CD4-positive, alpha-beta T cell treated with Interleukin-4 for 4 hours (primary cell): Measurements from ENCODE around the gene GALNT18.

Experiments used
- DNase-seq: peaks from one replicate; pipeline ENCODE4 v3.0.0-alpha.2; 2020

The GALNT18 gene

GRCh38 chr11:11426226-11426952, 195.4 kb downstream of the GALNT18 start:
- DNase-seq = no peak

DNA sequence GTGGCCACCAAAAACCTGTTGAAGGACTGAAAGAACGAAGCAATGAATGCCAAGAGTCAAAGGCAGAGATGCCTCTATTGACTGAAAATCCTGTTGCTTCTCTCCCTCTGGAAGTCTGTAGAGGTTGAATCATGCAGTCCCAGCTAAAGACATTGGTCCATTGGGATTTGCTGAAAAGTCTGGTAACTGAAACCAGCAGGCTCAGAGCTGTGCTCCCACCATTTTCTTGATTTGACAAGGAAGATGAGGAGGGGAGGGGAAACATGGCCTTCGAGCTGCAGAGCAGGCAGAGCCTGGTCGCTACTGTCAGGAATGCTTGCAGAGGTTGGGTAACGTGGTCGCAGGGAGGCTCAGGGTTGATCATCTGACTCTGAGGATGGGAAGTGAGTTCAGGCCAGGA, 196.0 kb downstream of the GALNT18 start:
- no peak for DNase-seq

GRCh38 chr11:11424688-11425087, 197.1 kb downstream of the GALNT18 start:
- DNase-seq = no peak

GRCh38 chr11:11422411-11423128, 199.2 kb downstream of the GALNT18 start:
- DNase-seq = no peak

DNA sequence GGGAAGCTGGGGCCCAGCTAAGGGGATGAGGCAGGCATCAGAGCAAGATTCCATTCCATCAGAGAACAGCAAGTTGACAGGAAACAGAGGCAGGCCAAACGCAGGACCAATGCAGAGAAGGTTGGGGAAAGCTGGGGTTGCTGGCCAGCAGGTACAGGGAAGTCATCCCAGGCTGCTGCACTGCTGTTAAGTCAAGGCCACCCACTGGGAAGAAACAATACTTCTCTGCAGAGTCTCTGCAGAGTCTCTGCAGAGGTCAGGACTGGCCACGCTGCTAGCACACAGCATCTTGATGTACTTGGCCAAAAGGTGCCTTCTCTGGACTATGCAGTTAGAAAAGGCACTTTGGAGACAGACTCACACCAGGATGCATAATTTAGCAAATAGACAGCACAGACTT, 200.3 kb downstream of the GALNT18 start:
- no peak for DNase-seq

DNA sequence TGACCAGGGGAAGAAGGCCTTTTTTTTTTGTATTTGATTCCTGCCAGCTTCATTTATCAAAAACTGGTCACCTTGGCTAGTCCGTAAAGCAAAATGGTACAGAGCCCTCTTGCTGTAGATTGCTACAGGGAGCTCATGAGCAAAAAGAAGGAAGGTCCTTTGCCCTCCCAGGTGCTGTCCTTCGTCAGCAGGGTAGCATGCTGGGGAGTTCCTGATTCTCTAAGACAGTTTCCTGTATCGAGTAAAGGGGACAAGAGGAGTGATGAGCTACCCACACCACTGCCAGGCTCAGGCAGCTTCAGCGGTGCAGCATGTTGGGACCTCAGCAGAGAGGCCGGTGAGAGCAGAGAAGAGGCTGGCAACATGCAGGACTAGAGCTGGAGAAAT, 200.9 kb downstream of the GALNT18 start:
- no peak for DNase-seq

DNA sequence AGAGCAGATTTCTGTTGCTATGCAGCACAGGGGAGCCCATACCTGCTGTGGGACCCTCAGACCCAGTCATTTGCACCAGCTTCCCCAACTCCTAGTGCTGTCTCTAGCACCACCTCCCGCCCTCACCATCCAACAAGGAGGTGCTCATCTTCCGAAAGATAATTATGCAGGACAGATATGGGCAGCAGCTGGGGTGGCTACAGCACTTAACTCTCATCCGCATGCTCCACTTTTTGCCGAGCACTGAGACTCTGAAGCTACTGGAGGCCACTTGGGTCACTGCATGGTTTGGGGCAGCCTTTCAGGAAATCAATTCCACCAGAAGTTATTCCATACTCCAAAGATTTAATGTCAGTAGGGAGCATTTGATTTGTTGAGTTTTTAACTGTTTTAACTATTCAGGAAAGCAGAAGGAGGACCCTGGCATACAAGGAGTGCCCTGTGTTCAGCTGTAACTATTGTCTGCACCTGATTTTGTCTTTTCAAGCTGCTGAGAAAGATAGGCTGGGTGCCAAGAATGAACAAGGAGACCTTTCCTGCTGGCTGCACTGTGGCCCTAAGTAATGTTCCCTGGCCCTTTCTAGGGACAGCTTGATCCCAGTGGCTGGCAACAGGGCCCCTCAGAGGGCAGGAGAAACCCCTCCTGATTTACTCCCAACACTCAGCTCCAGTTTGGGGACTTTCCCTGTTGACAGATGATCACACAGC, 201.5 kb downstream of the GALNT18 start:
- DNase-seq = no peak

DNA sequence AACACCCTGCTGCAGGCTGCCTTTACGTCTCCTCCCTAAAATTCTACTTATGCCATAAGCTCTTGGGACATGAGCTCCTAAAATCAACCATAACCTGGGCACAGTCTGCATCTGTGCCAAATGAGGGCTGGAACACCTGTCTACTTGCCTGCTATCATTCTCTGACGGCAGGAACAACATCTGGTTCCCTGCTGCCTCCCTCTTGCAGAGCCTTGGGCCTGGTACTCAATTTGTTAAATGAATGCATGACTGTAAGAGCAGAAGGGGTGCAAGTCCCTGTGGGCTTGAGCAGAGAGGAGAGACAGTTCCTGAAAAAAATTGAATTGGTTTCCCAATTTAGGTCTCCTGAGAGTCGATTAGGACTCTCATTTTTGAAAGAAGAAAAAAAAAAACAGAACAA, 202.1 kb downstream of the GALNT18 start:
- DNase-seq = no peak

- DNase-seq = no peak
These were observed 204.9 kb downstream of the GALNT18 start for GRCh38 chr11:11416917-11417316.

DNA sequence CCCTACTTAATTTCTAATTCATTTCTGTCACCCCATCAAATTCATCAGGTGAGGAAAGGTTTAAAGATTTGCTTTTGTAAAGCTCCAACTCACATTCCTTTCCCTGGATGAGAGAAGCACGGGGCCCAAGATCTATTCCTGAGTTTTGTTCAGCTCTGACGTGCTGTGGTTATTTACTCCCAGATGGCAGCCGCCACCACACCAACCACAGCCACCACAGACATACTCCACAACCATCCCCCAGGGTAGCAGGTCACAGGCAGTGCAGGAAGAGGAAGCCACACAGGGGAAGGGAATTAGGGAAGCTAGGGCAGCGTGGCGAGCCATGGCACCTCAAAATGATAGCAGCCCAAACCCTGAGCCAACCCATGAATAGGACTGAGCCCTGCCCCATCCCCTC, 205.3 kb downstream of the GALNT18 start:
- peak; percentile 12 for DNase-seq

- no peak for DNase-seq
These were observed 205.9 kb downstream of the GALNT18 start for GRCh38 chr11:11415901-11416300.

GRCh38 chr11:11414996-11415395, 206.8 kb downstream of the GALNT18 start:
- DNase-seq = no peak

DNA sequence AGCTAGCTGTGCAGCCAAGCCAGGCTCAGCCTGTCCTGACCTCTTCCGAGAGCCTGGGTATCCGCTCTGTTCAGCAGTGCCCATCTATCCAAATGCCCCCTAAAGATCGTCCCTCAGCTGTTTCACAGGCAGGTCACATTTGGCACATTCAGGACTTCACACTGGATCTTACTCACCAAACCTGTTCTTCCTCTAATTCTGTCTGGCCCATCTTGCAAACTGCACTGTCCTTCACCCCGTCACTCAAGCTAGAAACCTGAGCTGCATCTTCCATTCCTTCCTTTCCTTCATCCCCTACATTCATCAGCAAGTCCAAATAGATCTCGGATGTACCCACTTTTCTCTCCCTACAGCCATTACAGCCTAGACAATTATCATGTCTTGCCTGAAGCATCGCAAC, 208.0 kb downstream of the GALNT18 start:
- no peak for DNase-seq

DNA sequence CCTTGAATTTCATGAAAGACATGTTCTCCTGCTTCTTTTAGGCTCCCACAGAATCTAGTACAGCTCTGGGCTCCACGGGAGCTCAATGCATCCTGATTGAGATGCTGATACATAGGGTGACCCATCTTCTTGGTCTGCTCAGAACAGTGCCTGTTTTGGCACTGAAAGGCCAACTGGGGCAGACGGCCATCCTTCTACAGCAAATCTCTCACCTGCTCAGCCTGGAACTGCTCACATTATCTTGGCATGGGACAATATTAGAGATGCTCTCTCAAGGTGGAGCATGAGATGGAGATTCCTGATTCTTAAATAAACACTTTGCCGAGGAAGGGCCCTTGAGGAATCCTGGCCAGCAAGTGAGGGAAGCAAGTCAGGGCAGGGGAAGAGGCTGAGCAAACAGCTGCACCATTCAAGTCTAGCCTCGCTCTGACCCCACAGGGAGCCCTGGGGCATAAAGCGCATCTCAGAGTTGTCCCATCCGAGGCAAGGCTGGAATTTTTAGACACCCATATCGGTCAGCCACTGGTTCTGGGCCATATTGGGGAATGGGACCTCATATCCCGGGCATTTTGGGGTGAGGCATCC, 210.3 kb downstream of the GALNT18 start:
- no peak for DNase-seq

DNA sequence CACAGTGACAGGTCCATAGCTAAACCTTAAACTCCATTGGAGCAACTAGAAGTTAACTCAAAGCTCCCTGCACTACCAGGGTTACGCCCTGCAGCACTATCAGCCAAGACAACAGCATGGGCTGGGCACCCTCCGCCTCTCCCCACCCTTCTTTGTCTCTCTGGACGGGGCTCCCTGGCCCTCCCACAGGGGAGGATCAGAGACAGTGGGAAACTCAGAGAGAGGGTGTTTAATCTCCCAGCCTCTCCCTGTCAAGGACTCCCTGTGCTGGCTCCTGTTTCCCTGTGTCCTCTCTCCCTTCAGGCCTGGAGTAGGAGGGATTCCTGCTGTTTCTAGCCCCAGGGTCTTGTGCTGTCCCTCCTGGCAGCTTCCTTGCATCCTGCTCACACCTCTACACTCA, 211.9 kb downstream of the GALNT18 start:
- no peak for DNase-seq

DNA sequence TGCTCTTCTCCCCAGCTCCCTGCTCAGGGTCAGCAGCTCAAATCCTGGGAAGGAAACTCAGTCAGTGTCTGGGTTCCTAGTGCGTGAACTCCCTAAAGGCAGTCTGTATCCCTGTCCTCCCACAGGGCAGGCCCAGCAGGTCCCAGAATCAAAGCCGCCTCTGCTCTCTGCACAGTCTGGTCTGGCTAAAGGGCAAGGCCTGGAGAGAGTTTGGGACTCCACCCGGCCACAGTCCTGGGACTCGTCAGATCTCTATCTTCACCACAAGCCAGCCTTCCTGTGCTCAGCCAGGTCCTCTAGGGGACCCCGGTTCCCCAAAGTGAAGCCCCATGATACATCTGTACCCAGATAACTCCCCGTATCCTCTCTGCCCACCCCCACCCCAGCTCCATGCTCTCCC, 212.6 kb downstream of the GALNT18 start:
- no peak for DNase-seq

GRCh38 chr11:11408436-11409221, 213.2 kb downstream of the GALNT18 start:
- DNase-seq = no peak

GRCh38 chr11:11407763-11408084, 214.1 kb downstream of the GALNT18 start:
- DNase-seq = no peak

DNA sequence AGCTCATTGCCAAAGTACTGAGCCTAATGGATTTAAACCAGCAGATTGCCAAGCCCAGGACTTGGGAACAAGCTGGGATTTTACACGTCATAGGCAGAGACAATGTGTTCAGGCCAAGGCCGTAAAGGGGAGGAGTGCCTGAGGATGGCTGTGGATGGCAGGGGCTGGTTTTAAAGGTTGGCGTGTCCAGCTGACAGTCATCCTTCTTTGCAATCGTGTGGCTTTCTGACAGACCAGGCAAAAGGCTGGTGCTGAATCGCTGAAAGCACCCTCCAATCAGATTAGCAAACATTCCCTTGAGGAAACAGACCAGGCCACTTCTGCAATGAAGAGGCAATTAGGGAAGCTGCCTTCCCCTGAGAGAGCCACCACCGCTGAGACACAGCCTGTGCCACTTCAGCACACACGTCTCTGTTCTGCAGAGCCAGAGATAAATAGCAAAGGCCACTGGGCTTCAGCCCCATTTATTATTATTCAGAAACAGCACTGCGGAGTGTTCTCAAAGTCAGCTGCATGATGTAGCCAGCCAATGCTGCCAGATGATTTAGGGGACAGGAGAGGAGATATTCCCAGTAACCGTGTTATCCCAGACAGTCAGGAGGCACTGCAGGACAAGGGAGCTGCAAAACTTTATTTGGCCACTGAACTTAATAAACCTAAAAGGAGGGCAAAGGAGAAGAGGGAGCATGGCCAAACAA, 214.6 kb downstream of the GALNT18 start:
- no peak for DNase-seq

DNA sequence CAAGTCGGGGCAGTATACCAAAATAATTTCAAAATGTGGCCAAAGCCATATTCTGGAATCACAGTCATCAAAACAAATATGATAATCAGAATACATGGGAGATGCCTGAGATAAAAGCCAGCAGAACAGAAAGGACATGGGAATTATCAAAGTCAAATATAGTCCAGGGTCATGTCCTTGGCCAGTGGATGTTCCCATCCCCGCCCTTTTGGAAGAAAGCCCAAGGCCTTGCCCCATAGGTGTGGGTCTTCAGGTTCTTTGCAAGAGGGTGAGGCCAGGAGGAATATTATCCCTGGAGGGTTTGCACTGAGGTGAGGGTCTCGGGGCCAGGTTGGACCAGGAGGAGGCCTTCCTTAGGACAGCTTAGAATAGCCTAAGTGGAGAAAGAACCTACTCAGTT, 215.2 kb downstream of the GALNT18 start:
- no peak for DNase-seq

DNA sequence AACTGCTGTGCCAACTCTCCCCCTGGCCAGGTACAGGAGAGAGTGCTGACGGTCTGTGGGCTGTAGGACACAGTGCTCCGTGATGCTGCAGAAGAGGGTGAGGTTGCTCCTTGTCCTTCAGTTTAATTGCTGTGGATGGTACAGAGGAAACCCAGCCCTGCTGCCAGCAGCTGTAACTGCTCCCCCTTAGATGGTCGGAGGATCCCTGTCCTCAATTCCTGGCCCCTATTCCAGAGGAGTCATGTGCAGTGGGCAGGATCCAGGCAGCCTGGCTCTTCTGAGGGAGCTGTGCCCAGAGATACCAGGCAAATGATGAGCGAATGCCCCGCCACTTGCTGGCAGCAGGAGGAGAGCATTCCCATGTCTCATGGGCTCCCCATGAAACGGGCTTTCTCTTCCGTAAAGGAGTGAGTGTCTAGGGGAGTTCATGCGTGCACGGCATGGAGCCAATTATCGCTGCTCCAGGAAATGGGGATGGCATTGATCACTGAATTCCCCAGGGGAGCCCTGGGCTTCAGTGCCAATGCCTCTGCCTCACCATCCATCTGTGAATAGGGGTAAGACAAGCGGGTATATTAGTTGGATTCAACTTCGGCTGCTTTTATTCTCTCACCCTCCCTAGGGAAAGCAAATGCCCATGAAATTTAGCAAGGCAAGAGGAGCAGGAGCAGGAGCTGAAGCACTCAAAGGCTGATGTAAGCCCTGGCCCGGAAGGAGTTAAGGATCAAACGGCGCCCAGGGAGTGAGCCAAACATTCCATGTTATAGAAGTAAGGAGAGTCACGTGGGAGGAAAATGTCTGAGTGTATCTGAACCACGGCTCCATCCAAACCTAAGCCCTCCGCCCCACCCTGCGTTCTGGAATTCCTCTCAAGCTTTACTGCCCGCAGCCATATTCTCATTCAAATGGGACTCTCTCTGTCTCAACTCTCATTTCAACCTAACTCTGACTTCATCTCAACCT, 217.8 kb downstream of the GALNT18 start:
- no peak for DNase-seq
